DOHH2 (cell line): ENCODE measurements around the gene PARVB.

Source experiments
- CTCF ChIP-seq: fragments of 200-600 bp; sonication (generic); IDR thresholded peaks from one replicate; pipeline ENCODE4 v1.5.1; 2014; ENCODE audit warnings: antibody characterized with exemption, mild to moderate bottlenecking, low read depth, low read length; ENCODE audit not compliant: poor library complexity, severe bottlenecking
- EZH2phosphoT487 ChIP-seq: fragments of 200-600 bp; sonication (generic); IDR thresholded peaks from 2 replicates; pipeline ENCODE4 v1.6.1; 2017; ENCODE audit warnings: borderline replicate concordance, mild to moderate bottlenecking, antibody characterized with exemption, low read length, moderate library complexity, mixed read lengths

DNA sequence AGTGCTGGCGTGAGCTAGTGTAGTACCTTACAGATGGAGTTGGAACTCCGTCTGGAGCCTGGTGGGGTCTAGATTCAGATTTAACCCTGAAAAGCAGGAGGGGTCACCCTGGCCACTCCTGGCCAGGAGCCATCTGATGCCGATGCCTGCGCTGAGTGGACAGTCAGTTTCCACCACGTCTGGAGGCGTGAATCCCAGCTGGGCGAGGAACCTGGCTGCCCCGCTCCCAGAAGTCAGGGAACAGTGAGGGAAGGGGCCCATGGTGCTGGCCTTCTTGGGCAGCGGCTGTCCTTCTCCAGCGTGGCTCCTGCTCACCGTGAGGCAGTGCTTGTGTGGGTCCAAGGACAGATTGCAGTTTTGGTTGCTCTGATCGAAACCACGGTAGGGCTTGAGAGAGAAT is 76.3 kb downstream of the PARVB start:
- TF ChIP-seq CTCF = no peak
- no peak for TF ChIP-seq EZH2phosphoT487
